DND-41 (cell line): ENCODE results near the gene USP24.

Experiments
- ATAC-seq: fragments of 200-7000 bp; cut with Tn5 transposase; 3 replicates; pipeline ENCODE4 v1.9.1; 2021; ENCODE audit warnings: low read depth; ENCODE audit not compliant: insufficient read depth
- DNase-seq: peaks from one replicate; pipeline ENCODE4 v3.0.0-alpha.2; 2020
- H2AFZ ChIP-seq: 2 replicates; pipeline ENCODE4 v1.6.0; 2012; ENCODE audit warnings: low read depth, low read length
- H3K27ac ChIP-seq: 2 replicates; pipeline ENCODE4 v1.5.1; 2012; ENCODE audit warnings: low read length, inconsistent platforms
- H3K27me3 ChIP-seq: fragments of 200-600 bp; sonication (generic); 2 replicates; pipeline ENCODE4 v1.6.0; 2012; ENCODE audit warnings: low read length, mild to moderate bottlenecking, inconsistent platforms; ENCODE audit not compliant: insufficient read depth, poor library complexity
- H3K36me3 ChIP-seq: 2 replicates; pipeline ENCODE4 v1.5.1; 2012; ENCODE audit warnings: low read length, inconsistent platforms; ENCODE audit not compliant: insufficient read depth
- H3K4me1 ChIP-seq: 2 replicates; pipeline ENCODE4 v1.5.1; 2012; ENCODE audit warnings: mild to moderate bottlenecking, low read length; ENCODE audit not compliant: insufficient read depth
- H3K4me2 ChIP-seq: 2 replicates; pipeline ENCODE4 v1.6.0; 2012; ENCODE audit warnings: mild to moderate bottlenecking, moderate library complexity, low read length, inconsistent platforms; ENCODE audit not compliant: insufficient read depth
- H3K4me3 ChIP-seq, 2 experiments: fragments of 200-600 bp in 1 of 2; shearing (Covaris generic) in 1 of 2; 2 replicates each; pipeline ENCODE4 v1.5.1; 2012 to 2016; ENCODE audit warnings: inconsistent platforms in 2 of 2, low read length in 2 of 2, mild to moderate bottlenecking in 2 of 2, low read depth in 1 of 2, moderate library complexity in 1 of 2
- H3K79me2 ChIP-seq: 2 replicates; pipeline ENCODE4 v1.6.0; 2012; ENCODE audit warnings: low read length, inconsistent platforms; ENCODE audit not compliant: insufficient read depth
- H3K9ac ChIP-seq: 2 replicates; pipeline ENCODE4 v1.6.0; 2012; ENCODE audit warnings: low read depth, mild to moderate bottlenecking, inconsistent platforms, low read length, moderate library complexity
- H3K9me3 ChIP-seq: 2 replicates; pipeline ENCODE4 v1.5.1; 2012; ENCODE audit warnings: low read length, moderate library complexity, mild to moderate bottlenecking, inconsistent platforms; ENCODE audit not compliant: insufficient read depth, severe bottlenecking
- H4K20me1 ChIP-seq: 2 replicates; pipeline ENCODE4 v1.6.0; 2012; ENCODE audit warnings: low read length; ENCODE audit not compliant: insufficient read depth
- EZH2 ChIP-seq: IDR thresholded peaks from 3 replicates; pipeline ENCODE4 v1.6.1; 2012; ENCODE audit warnings: borderline replicate concordance, low read depth, mild to moderate bottlenecking, moderate library complexity, low read length, inconsistent platforms; ENCODE audit not compliant: severe bottlenecking
- TF ChIP-seq, protein P1 (sequence below): IDR thresholded peaks from 2 replicates; pipeline ENCODE4 v1.5.1; 2012; ENCODE audit warnings: borderline replicate concordance, low read length, moderate library complexity, mild to moderate bottlenecking; ENCODE audit not compliant: poor library complexity, severe bottlenecking; ENCODE audit errors: extremely low read depth

Gene USP24

DNA sequence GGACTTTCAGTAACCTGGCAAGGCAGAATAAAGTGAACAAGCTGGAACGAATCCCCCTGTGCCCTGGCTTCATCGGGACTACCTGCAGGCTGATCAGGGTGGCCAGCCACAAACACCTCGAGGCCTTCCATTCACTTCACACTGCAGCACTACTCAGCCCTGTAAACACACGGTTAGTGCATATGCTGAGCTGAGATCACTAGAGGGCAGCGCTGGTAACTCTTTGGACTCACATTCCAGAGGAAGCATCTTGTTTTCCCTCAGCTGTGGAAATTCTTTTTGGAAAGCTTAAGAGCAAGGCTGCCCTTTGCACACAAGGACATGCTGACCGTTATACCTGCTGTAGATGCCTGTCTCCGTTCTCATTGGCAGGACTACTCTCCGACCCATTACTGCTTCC lies 143.7 kb downstream of the USP24 start:
- ATAC-seq = peak; percentile 78; the same call in 2 of the 3 replicates
- peak; percentile 27 for DNase-seq
- peaks cover 88% of the 10 kb centered on the region for H3K36me3 ChIP-seq

DNA sequence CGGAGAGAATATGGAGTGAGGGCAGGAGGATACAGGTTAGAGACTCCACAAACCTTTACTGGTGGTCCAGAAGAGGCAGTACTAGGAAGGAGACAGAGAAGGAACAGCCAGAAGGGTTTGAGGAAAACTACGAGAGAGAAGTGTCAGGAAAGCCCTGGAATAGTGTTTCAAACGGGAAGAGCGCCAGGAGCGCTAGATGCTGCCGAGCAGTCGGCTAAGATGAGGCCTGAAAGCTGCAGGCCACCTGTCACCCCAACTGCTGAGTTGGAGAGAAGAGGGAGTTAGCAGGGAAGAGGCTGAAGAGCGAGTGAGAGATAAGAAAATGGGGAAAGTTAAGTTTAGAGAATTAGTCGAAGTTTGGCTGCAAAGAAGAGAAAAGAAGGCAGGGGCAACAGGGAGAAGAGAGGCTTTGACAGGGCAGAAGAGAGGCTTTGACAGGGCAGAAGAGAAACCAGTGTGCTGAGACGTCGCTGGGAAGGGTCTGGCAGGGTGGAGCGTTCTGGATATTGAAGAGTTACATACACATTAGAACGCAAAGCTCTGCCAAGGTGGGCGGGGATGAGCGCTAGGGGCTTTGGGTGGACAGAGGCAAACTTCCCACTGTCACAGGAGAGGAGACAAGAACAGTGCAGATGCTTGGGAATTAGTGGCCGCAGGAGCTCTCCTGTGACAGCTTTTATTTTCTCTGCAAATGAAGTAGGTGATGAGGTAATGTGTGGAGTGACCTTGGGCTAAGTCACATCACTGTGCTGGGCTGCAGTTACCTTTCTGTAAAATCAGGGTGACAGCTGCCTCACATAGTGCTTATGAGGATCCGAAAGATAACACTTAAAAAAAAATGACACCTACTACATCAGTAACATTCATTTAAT lies 144.6 kb downstream of the USP24 start:
- no peak for ATAC-seq
- Histone ChIP-seq H3K27me3 (no peaks in the 10 kb centered on the region), H3K27ac (no peak overlapping the region), H3K4me2 (no peak overlapping the region), H3K36me3 (peaks cover 85% of the 10 kb centered on the region), H2AFZ (no peak overlapping the region), H3K4me3 (no peak overlapping the region), H3K4me1 (no peaks in the 10 kb centered on the region), H4K20me1 (no peaks in the 10 kb centered on the region), H3K9me3 (no peaks in the 10 kb centered on the region), H3K79me2 (no peaks in the 10 kb centered on the region), H3K9ac (no peak overlapping the region)
- TF ChIP-seq, protein P1, sequence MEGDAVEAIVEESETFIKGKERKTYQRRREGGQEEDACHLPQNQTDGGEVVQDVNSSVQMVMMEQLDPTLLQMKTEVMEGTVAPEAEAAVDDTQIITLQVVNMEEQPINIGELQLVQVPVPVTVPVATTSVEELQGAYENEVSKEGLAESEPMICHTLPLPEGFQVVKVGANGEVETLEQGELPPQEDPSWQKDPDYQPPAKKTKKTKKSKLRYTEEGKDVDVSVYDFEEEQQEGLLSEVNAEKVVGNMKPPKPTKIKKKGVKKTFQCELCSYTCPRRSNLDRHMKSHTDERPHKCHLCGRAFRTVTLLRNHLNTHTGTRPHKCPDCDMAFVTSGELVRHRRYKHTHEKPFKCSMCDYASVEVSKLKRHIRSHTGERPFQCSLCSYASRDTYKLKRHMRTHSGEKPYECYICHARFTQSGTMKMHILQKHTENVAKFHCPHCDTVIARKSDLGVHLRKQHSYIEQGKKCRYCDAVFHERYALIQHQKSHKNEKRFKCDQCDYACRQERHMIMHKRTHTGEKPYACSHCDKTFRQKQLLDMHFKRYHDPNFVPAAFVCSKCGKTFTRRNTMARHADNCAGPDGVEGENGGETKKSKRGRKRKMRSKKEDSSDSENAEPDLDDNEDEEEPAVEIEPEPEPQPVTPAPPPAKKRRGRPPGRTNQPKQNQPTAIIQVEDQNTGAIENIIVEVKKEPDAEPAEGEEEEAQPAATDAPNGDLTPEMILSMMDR = no peak
- no peak for TF ChIP-seq EZH2
- no peak for DNase-seq

More for the DNA sequence above, 143.7 kb downstream of the USP24 start:
- Histone ChIP-seq H2AFZ (no peak overlapping the region), H3K4me2 (no peak overlapping the region), H3K9me3 (no peaks in the 10 kb centered on the region), H3K4me1 (no peaks in the 10 kb centered on the region), H4K20me1 (no peaks in the 10 kb centered on the region), H3K27me3 (no peaks in the 10 kb centered on the region), H3K9ac (no peak overlapping the region), H3K4me3 (no peak overlapping the region), H3K27ac (no peak overlapping the region), H3K79me2 (no peaks in the 10 kb centered on the region)
- TF ChIP-seq, protein P1 = peak; percentile 67
- no peak for TF ChIP-seq EZH2

DNA sequence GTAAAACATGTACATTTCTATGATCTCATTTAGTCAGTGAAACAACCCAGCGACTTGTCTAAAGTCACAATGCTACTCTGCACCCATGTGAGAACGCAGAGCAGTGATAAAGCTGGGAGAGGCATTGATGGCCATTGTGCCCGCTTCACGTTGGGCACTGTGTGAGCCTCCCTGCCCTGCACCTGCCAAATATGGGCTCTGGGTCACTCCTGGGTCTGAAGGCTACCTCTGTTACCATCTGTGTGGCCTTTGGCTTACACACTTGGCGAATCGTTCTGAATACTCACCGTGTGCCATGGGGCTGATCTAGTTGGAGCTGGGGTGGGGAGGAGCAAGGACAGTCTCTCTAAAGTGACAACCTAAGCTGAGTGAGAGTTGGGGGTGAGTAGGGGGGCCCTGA lies 145.9 kb downstream of the USP24 start:
- H3K79me2 ChIP-seq = no peaks in the 10 kb centered on the region
- H3K4me3 ChIP-seq = no peak overlapping the region
- H4K20me1 ChIP-seq = no peaks in the 10 kb centered on the region
- no peak for DNase-seq
- H3K4me2 ChIP-seq = no peak overlapping the region
- peaks cover 74% of the 10 kb centered on the region for H3K36me3 ChIP-seq
- no peaks in the 10 kb centered on the region for H3K4me1 ChIP-seq
- ATAC-seq = no peak
- H3K27ac ChIP-seq = no peak overlapping the region
- no peak overlapping the region for H3K9ac ChIP-seq
- H3K27me3 ChIP-seq = no peaks in the 10 kb centered on the region
- H2AFZ ChIP-seq = no peak overlapping the region
- no peaks in the 10 kb centered on the region for H3K9me3 ChIP-seq
- no peak for TF ChIP-seq EZH2
- TF ChIP-seq, protein P1 = no peak
